Thoracic aorta (tissue), 2 donors: ENCODE data around the gene CEBPB. TPM values are rescaled to one million over a fixed set of nuclear protein-coding genes. Genes with fewer than 3 reads are reported as not detected.
A peak's percentile ranks its signal among the peaks of the same experiment; 100 is the strongest.

ENCODE experiments used
- ATAC-seq: fragments of 150-250 bp; one replicate; pipeline ENCODE4 v1.8.0; 2017; ENCODE audit warnings: low read depth; ENCODE audit not compliant: insufficient number of reproducible peaks, low FRiP score
- DNase-seq: peaks from one replicate; pipeline ENCODE4 v3.0.0-alpha.2; 2020; ENCODE audit warnings: low spot score
- H3K27ac ChIP-seq, 2 donors: fragments of 200-600 bp; sonication (generic); 1 replicate in 1 of 2; 2 replicates in 1 of 2; pipeline ENCODE4 v1.5.1; 2016; ENCODE audit warnings: mild to moderate bottlenecking in 2 of 2, moderate library complexity in 2 of 2
- H3K27me3 ChIP-seq: fragments of 200-600 bp; sonication (generic); replicated peaks from 2 replicates; pipeline ENCODE4 v1.6.0; 2016; ENCODE audit warnings: mild to moderate bottlenecking; ENCODE audit not compliant: insufficient read depth
- H3K36me3 ChIP-seq: fragments of 200-600 bp; sonication (generic); one replicate; pipeline ENCODE4 v1.5.1; 2016
- H3K4me1 ChIP-seq, 2 donors: fragments of 200-600 bp; sonication (generic); 1 replicate in 1 of 2; 2 replicates in 1 of 2; pipeline versions ENCODE4 v1.5.1 to v1.6.0; 2016; ENCODE audit warnings: low read depth in 2 of 2, mild to moderate bottlenecking in 1 of 2; ENCODE audit not compliant: control insufficient read depth in 1 of 2
- H3K4me3 ChIP-seq: fragments of 200-600 bp; sonication (generic); 2 replicates; pipeline ENCODE4 v1.5.1; 2016; ENCODE audit warnings: mild to moderate bottlenecking
- H3K9me3 ChIP-seq: fragments of 200-600 bp; sonication (generic); 2 replicates; pipeline ENCODE4 v1.5.1; 2016
- CTCF ChIP-seq: fragments of 200-600 bp; sonication (generic); IDR thresholded peaks from one replicate; pipeline ENCODE4 v1.5.1; 2019; ENCODE audit warnings: antibody characterized with exemption
- total RNA-seq, 2 donors: library from RNA; depleted of rRNA; stranded (reverse); fragments of >200 nt; gene quantifications; one replicate each; pipeline versions ENCODE4 v1.1.0 to v1.2.3, GENCODE V29; 2016

CEBPB gene
- total RNA-seq, 2 donors from 2014 or later: 113 to 255 TPM

GRCh38 chr20:50182346-50182745 is 8.3 kb upstream of the CEBPB start:
- ATAC-seq: no peak
- TF ChIP-seq CTCF: no peak
- H3K36me3 ChIP-seq: no peaks in the 10 kb centered on the region
- no peak overlapping the region for H3K27ac ChIP-seq
- no peaks in the 10 kb centered on the region for H3K9me3 ChIP-seq
- no peak overlapping the region for H3K4me3 ChIP-seq
- no peaks in the 10 kb centered on the region for H3K27me3 ChIP-seq
- peaks cover 0 to 6% of the 10 kb centered on the region in 2 donors for H3K4me1 ChIP-seq
- DNase-seq: no peak

- H3K27ac ChIP-seq: no peak overlapping the region
- no peak for ATAC-seq
- H3K36me3 ChIP-seq: no peaks in the 10 kb centered on the region
- no peak for DNase-seq
- H3K4me3 ChIP-seq: no peak overlapping the region
- H3K9me3 ChIP-seq: no peaks in the 10 kb centered on the region
- TF ChIP-seq CTCF: no peak
- no peaks in the 10 kb centered on the region for H3K27me3 ChIP-seq
- peaks cover 0 to 16% of the 10 kb centered on the region in 2 donors for H3K4me1 ChIP-seq
Measured at GRCh38 chr20:50185426-50185825, 5.2 kb upstream of the CEBPB start.

GRCh38 chr20:50186151-50186885 is 4.3 kb upstream of the CEBPB start:
- TF ChIP-seq CTCF: peak; percentile 99
- no peaks in the 10 kb centered on the region for H3K9me3 ChIP-seq
- ATAC-seq: no peak
- H3K27me3 ChIP-seq: no peaks in the 10 kb centered on the region
- H3K4me1 ChIP-seq: peaks cover 0 to 16% of the 10 kb centered on the region in 2 donors
- no peak overlapping the region for H3K27ac ChIP-seq
- H3K36me3 ChIP-seq: no peaks in the 10 kb centered on the region
- peak; percentile 91 for DNase-seq
- no peak overlapping the region for H3K4me3 ChIP-seq

DNA sequence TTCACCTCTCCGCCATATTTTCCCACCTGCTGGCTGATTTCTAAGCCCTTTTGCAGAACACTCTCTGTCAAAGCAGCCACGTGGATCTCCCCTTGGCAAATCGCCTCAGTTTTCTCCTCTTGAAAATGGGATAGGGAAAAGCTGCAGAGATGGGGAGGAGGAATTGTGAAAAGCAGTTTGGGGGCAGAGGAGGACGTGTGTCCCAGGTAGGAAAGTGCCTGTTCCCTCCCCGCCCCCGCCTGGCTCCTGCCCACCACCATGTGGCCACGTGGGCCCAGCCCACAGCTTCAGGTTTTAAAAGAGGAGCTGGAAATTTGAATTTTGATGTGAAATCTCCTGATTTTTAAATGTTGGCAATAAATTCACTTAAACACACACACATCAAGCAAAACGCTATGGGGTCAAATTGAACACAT is 3.6 kb upstream of the CEBPB start:
- Histone ChIP-seq H3K36me3 (no peaks in the 10 kb centered on the region), H3K27me3 (no peaks in the 10 kb centered on the region), H3K4me3 (no peak overlapping the region), H3K27ac (no peak overlapping the region), H3K9me3 (no peaks in the 10 kb centered on the region), H3K4me1 (peaks cover 0 to 16% of the 10 kb centered on the region in 2 donors)
- no peak for TF ChIP-seq CTCF
- no peak for ATAC-seq
- no peak for DNase-seq

- Histone ChIP-seq H3K4me3 (no peak overlapping the region), H3K4me1 (peaks cover 0 to 16% of the 10 kb centered on the region in 2 donors), H3K27ac (no peak overlapping the region)
Measured at GRCh38 chr20:50187403-50188051, 3.1 kb upstream of the CEBPB start.

More at GRCh38 chr20:50187403-50188051, 3.1 kb upstream of the CEBPB start:
- Histone ChIP-seq H3K36me3 (no peaks in the 10 kb centered on the region), H3K9me3 (no peaks in the 10 kb centered on the region), H3K27me3 (no peaks in the 10 kb centered on the region)
- ATAC-seq: no peak
- no peak for TF ChIP-seq CTCF
- DNase-seq: no peak
